Measurements from ENCODE around the gene AFAP1.

DNA sequence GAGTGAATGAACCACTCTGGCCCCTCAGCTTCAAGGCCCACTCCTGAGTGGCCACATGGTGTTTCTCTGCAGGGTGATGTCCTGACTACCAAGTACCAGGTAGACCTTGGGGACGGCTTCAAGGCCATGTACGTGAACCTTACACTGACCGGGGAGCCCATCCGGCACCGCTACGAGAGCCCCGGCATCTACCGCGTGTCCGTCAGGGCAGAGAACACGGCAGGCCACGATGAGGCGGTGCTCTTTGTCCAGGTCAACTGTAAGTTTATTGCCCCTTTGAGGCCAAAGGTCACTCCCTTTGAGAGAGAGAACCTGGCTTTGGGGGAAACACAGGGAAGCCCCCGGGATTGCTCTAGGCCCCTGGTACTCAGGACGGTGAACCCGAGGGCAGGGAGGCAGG lies 216.0 kb downstream of the AFAP1 start:
- TF ChIP-seq, protein P1, sequence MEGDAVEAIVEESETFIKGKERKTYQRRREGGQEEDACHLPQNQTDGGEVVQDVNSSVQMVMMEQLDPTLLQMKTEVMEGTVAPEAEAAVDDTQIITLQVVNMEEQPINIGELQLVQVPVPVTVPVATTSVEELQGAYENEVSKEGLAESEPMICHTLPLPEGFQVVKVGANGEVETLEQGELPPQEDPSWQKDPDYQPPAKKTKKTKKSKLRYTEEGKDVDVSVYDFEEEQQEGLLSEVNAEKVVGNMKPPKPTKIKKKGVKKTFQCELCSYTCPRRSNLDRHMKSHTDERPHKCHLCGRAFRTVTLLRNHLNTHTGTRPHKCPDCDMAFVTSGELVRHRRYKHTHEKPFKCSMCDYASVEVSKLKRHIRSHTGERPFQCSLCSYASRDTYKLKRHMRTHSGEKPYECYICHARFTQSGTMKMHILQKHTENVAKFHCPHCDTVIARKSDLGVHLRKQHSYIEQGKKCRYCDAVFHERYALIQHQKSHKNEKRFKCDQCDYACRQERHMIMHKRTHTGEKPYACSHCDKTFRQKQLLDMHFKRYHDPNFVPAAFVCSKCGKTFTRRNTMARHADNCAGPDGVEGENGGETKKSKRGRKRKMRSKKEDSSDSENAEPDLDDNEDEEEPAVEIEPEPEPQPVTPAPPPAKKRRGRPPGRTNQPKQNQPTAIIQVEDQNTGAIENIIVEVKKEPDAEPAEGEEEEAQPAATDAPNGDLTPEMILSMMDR (IDR thresholded peaks at IDR 0.05): no peak
- TF ChIP-seq POLR2AphosphoS5 (IDR thresholded peaks at IDR 0.05): no peak
- TF ChIP-seq EP300 (IDR thresholded peaks at IDR 0.05): no peak
